Activated naive CD4-positive, alpha-beta T cell (primary cell): Measurements from ENCODE around the gene WNT7B.

ENCODE experiments used
- DNase-seq, 4 experiments: peaks; one replicate each; lab custom pipeline; 2025; lab: John Stamatoyannopoulos, UW

Gene WNT7B

GRCh38 chr22:45977003-45977411 lies at the start of gene WNT7B:
Gene WNT7B, minus strand, starts transcription at chr22:45977162. Its CDS starts 408 bp downstream, at chr22:45976754.
- no peak for DNase-seq

- DNase-seq, result no peak
These were observed 49.3 kb upstream of the WNT7B start for GRCh38 chr22:46025973-46026898.

GRCh38 chr22:46025225-46025972 lies 48.4 kb upstream of the WNT7B start:
- DNase-seq, result no peak

- DNase-seq, result no peak
These were observed 47.3 kb upstream of the WNT7B start for GRCh38 chr22:46024136-46024840.

- no peak for DNase-seq
These were observed 46.6 kb upstream of the WNT7B start for GRCh38 chr22:46023558-46023981.

GRCh38 chr22:46022881-46023512 lies 46.0 kb upstream of the WNT7B start:
- DNase-seq, result no peak

- DNase-seq, result no peak
These were observed 44.6 kb upstream of the WNT7B start for GRCh38 chr22:46021577-46021976.

GRCh38 chr22:46019351-46019750 lies 42.4 kb upstream of the WNT7B start:
- DNase-seq, result no peak

GRCh38 chr22:46018859-46019258 lies 41.9 kb upstream of the WNT7B start:
- no peak for DNase-seq

- no peak for DNase-seq
These were observed 40.2 kb upstream of the WNT7B start for GRCh38 chr22:46017166-46017565.

GRCh38 chr22:46013460-46014416 lies 36.8 kb upstream of the WNT7B start:
- peak; percentile 68 to 81 (median 77) for DNase-seq

- DNase-seq, result no peak
These were observed 35.9 kb upstream of the WNT7B start for GRCh38 chr22:46012881-46013281.

GRCh38 chr22:46012182-46012880 lies 35.4 kb upstream of the WNT7B start:
- DNase-seq, result no peak

- no peak for DNase-seq
These were observed 34.7 kb upstream of the WNT7B start for GRCh38 chr22:46011627-46012181.

- no peak for DNase-seq
These were observed 34.1 kb upstream of the WNT7B start for GRCh38 chr22:46010951-46011626.

GRCh38 chr22:46010207-46010867 lies 33.4 kb upstream of the WNT7B start:
- DNase-seq, result no peak

GRCh38 chr22:46009730-46010129 lies 32.8 kb upstream of the WNT7B start:
- DNase-seq, result no peak

- DNase-seq, result no peak
These were observed 32.1 kb upstream of the WNT7B start for GRCh38 chr22:46008836-46009596.
